Thoracic aorta (tissue), 2 donors: Measurements from ENCODE around the gene PSG1. TPM values are rescaled to one million over a fixed set of nuclear protein-coding genes. Genes with fewer than 3 reads are reported as not detected.
"Not testable (repeated sequence)": the region's sequence is repeated elsewhere in the genome, so short reads cannot be mapped to it uniquely, and the experiment has no call there.

Experiments used
- ATAC-seq: fragments of 150-250 bp; one replicate; pipeline ENCODE4 v1.8.0; 2017; ENCODE audit warnings: low read depth; ENCODE audit not compliant: insufficient number of reproducible peaks, low FRiP score
- DNase-seq: peaks from one replicate; pipeline ENCODE4 v3.0.0-alpha.2; 2020; ENCODE audit warnings: low spot score
- H3K27ac ChIP-seq, 2 donors: fragments of 200-600 bp; sonication (generic); 1 replicate in 1 of 2; 2 replicates in 1 of 2; pipeline ENCODE4 v1.5.1; 2016; ENCODE audit warnings: mild to moderate bottlenecking in 2 of 2, moderate library complexity in 2 of 2
- H3K27me3 ChIP-seq: fragments of 200-600 bp; sonication (generic); replicated peaks from 2 replicates; pipeline ENCODE4 v1.6.0; 2016; ENCODE audit warnings: mild to moderate bottlenecking; ENCODE audit not compliant: insufficient read depth
- H3K36me3 ChIP-seq: fragments of 200-600 bp; sonication (generic); one replicate; pipeline ENCODE4 v1.5.1; 2016
- H3K4me1 ChIP-seq, 2 donors: fragments of 200-600 bp; sonication (generic); 1 replicate in 1 of 2; 2 replicates in 1 of 2; pipeline versions ENCODE4 v1.5.1 to v1.6.0; 2016; ENCODE audit warnings: low read depth in 2 of 2, mild to moderate bottlenecking in 1 of 2; ENCODE audit not compliant: control insufficient read depth in 1 of 2
- H3K4me3 ChIP-seq: fragments of 200-600 bp; sonication (generic); 2 replicates; pipeline ENCODE4 v1.5.1; 2016; ENCODE audit warnings: mild to moderate bottlenecking
- H3K9me3 ChIP-seq: fragments of 200-600 bp; sonication (generic); 2 replicates; pipeline ENCODE4 v1.5.1; 2016
- CTCF ChIP-seq: fragments of 200-600 bp; sonication (generic); IDR thresholded peaks from one replicate; pipeline ENCODE4 v1.5.1; 2019; ENCODE audit warnings: antibody characterized with exemption
- total RNA-seq, 2 donors: library from RNA; depleted of rRNA; stranded (reverse); fragments of >200 nt; gene quantifications; one replicate each; pipeline versions ENCODE4 v1.1.0 to v1.2.3, GENCODE V29; 2016

PSG1 gene
- total RNA-seq, 2 donors from 2014 or later = not detected

DNA sequence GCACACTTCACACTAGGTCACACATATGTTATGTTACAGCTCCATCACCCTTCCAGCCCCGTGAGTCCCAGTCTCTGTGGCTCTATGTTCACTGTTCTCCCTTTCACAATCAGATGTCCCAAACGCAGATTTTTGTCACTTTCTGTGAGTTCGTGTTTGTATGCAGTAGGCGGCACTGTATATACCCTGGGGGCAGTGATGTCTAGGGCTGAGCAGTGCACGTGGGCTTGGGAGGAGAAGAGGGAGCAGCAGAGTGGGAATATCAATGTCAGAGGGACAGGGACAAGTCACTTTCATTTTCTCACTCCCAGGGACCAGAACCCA is 22.0 kb downstream of the PSG1 start:
- Histone ChIP-seq H3K4me3 (no peak overlapping the region), H3K4me1 (no peaks in the 10 kb centered on the region), H3K9me3 (no peaks in the 10 kb centered on the region), H3K27me3 (no peaks in the 10 kb centered on the region), H3K36me3 (no peaks in the 10 kb centered on the region), H3K27ac (no peak overlapping the region)
- no peak for ATAC-seq
- no peak for DNase-seq
- TF ChIP-seq CTCF = no peak

- not testable (repeated sequence) for DNase-seq, ATAC-seq, H3K27me3 ChIP-seq, H3K4me3 ChIP-seq, H3K4me1 ChIP-seq, H3K36me3 ChIP-seq, H3K9me3 ChIP-seq, H3K27ac ChIP-seq
- peak; percentile 37 for TF ChIP-seq CTCF
These were observed 22.5 kb downstream of the PSG1 start for GRCh38 chr19:42856866-42857543.

GRCh38 chr19:42854745-42855144 is 24.8 kb downstream of the PSG1 start:
- H3K36me3 ChIP-seq, H3K4me1 ChIP-seq, ATAC-seq, H3K4me3 ChIP-seq, DNase-seq, H3K27ac ChIP-seq, H3K9me3 ChIP-seq, H3K27me3 ChIP-seq: not testable (repeated sequence)

- not testable (repeated sequence) for H3K9me3 ChIP-seq, ATAC-seq, DNase-seq, H3K36me3 ChIP-seq, H3K4me3 ChIP-seq, H3K27me3 ChIP-seq, H3K4me1 ChIP-seq
- peak overlapping the region in 1 of 2 donors; percentile 88 for H3K27ac ChIP-seq
These were observed 26.3 kb downstream of the PSG1 start for GRCh38 chr19:42853231-42853630.

DNA sequence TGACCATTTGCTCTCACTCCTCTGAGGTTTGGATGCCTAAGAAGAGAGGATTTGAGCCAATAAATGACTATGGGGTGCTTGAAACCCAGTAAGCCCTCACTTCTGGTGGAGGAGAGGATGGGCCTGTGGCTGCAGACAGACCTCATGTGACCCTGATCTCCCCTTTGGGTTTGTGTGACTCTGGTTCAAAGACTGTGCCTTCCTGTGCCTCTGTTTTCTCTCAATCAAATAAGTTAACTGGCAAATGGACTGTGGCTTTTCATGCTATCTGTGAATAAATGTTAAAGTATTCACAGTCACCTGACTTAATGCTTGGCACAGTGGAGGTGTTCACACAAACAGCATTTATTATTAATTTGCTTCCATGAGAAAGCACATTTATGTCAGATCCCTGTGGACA is 26.7 kb downstream of the PSG1 start:
- not testable (repeated sequence) for H3K27me3 ChIP-seq, H3K36me3 ChIP-seq, DNase-seq, H3K4me3 ChIP-seq, ATAC-seq, H3K9me3 ChIP-seq, H3K4me1 ChIP-seq
- peak overlapping the region in 1 of 2 donors; percentile 88 for H3K27ac ChIP-seq

DNA sequence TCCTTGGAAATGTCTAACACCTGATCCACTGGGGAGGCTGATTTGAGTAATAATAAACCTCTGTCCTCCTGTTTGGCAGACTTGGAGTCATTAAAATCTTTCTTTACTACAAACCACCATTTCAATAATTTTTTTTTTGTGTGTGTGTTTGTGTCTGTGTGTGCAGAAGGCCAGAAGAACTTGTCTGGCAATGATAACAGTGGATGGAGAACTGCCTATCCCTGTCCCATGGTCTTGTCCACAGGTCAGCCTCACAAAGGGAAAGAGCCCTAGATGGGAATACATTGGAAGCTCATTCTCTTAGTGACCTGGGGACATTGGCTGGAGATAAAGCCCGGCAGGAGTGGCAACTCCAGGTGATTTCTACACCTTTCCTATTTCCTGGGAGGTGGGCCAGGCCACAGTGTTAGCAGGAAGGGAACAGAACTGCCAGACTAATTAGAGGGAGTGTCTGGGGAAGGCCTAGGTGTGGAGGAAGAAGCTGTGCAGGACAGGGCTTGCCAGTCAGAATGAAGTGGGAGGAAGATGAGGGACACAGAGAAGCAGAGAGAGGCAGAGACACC is 27.7 kb downstream of the PSG1 start:
- not testable (repeated sequence) for H3K36me3 ChIP-seq, H3K4me1 ChIP-seq, H3K27me3 ChIP-seq, DNase-seq, ATAC-seq, H3K9me3 ChIP-seq, H3K4me3 ChIP-seq
- H3K27ac ChIP-seq = peak overlapping the region; percentile 65 to 88

DNA sequence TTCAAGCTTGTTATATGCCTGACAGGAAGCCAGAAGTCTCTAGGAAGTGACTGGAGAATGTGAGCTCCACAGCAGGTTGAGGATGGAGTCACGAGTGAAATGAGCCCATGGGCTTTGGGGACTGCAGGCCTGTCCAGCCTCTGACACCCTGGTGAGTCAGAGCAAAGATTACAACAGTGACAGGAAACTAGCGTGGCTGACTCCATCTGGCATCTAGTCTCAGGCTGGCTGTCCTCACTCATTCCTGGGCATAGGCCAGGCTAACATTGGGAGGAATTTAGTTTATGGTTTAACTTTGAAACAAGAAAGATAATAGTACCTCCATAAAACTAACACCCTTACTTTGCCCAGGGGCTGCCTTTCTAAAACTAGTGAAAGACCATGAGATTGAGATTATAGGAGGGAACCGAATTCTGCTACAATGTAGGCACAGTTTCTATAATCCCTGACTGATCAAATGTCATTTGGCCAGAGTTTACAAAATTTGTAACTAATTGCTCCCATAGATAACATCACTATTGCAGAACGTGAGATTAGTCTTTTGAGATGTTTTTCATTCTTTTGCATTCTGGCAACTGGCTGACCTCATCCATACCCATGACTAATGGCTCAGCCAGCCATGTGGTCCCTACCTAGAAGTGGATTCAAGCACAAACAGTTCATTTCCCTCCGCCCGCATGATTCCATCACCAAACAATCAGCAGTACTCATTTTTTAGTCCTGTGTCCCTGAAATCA is 28.4 kb downstream of the PSG1 start:
- no peaks in the 10 kb centered on the region for H3K36me3 ChIP-seq
- no peak overlapping the region for H3K4me3 ChIP-seq
- H3K27me3 ChIP-seq = no peaks in the 10 kb centered on the region
- DNase-seq = peak; percentile 25
- peak overlapping the region; percentile 72 to 88 for H3K27ac ChIP-seq
- no peaks in the 10 kb centered on the region for H3K9me3 ChIP-seq
- no peak for ATAC-seq
- TF ChIP-seq CTCF = no peak
- peaks cover 0 to 6% of the 10 kb centered on the region in 2 donors for H3K4me1 ChIP-seq
